Duodenal mucosa (tissue), 2 donors: Measurements from ENCODE around the gene SLITRK3.
A peak's percentile ranks its signal among the peaks of the same experiment; 100 is the strongest.

ENCODE experiments used
- H3K27ac ChIP-seq: one replicate; pipeline ENCODE4 v1.7.0; 2013; ENCODE audit warnings: low read depth, low read length
- H3K27me3 ChIP-seq, 2 donors: one replicate each; pipeline ENCODE4 v1.7.0; 2013; ENCODE audit warnings: low read length in 2 of 2, control low read depth in 1 of 2; ENCODE audit not compliant: insufficient read depth in 2 of 2, control insufficient read depth in 1 of 2
- H3K36me3 ChIP-seq, 2 donors: one replicate each; pipeline ENCODE4 v1.7.0; 2013; ENCODE audit warnings: low read length in 2 of 2, control low read depth in 1 of 2; ENCODE audit not compliant: insufficient read depth in 2 of 2, control insufficient read depth in 1 of 2
- H3K4me1 ChIP-seq, 2 donors: one replicate each; pipeline ENCODE4 v1.7.0; 2013; ENCODE audit warnings: low read length in 2 of 2, control low read depth in 1 of 2; ENCODE audit not compliant: insufficient read depth in 2 of 2, control insufficient read depth in 1 of 2
- H3K4me3 ChIP-seq, 2 donors: one replicate each; pipeline ENCODE4 v1.7.0; 2013; ENCODE audit warnings: low read length in 2 of 2, low read depth in 1 of 2
- H3K9ac ChIP-seq, 2 donors: one replicate each; pipeline ENCODE4 v1.7.0; 2013; ENCODE audit warnings: low read length in 2 of 2, low read depth in 1 of 2
- H3K9me3 ChIP-seq, 2 donors: one replicate each; pipeline ENCODE4 v1.7.0; 2013; ENCODE audit warnings: low read length in 2 of 2, control low read depth in 1 of 2; ENCODE audit not compliant: control insufficient read depth in 1 of 2

The SLITRK3 gene

DNA sequence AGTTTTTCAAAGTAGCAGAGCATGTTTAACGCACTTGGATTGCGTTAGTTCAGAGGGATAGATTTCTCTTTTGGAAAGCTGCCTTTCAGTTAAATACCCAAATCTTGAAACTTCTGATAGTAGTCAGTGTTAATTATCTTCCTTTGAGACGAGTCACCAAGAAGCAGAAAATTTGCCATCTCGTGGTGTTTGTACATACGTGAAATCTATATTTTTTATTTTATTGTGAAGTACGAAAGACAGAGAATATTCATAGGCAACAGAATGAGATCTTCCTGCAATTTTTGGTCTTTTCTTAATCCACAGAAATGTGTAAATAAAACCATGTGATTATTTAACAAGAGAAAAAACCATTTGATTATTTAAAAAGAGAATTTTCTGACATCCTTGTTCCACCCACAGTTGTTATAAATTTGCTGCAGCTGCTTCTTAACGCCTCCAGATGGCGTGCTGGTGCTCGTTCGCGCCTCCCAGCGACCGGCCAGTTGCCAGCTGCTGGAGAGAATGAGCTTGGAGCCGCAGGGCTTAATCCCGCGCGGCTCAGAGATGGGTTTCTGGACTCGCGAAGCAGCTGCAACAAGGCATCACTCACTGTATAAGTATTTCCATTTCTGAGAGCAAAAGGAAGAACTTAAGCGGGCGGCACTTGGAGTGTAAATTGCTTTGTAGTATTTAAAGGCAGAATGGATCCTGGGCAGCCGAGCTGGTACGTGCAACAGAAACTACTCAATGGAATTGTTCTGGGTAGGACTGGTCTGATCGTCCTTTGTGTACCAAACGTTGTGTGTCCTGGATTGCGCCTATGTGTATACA lies 10.5 kb upstream of the SLITRK3 start:
- Histone ChIP-seq H3K4me3 (peak overlapping the region; percentile 63 to 64), H3K27ac (no peak overlapping the region), H3K9ac (peak overlapping the region in 1 of 2 donors; percentile 21)

DNA sequence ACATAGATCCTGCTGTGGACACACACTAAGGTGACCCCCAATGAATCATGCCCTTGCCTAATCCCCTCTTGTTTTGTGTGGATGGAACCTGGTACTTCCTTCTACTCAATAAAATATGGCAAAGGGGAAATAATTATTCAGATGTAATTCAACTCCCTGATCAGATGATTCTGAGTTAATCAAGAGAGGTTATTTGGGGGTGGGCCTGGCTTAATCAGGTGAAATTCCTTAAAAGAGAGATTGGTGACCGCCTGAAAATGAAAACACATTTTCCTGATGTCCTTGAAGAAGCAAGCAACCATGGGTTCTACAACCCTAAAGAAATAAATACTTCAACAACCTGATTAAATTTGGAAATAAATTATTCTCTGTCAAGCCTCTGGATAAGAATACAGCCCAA lies 8.3 kb upstream of the SLITRK3 start:
- Histone ChIP-seq H3K9me3 (no peaks in the 10 kb centered on the region), H3K4me1 (no peaks in the 10 kb centered on the region), H3K9ac (no peak overlapping the region), H3K27me3 (peaks cover 0 to 10% of the 10 kb centered on the region in 2 donors), H3K4me3 (no peak overlapping the region), H3K27ac (no peak overlapping the region), H3K36me3 (no peaks in the 10 kb centered on the region)

More for the DNA sequence above, 10.5 kb upstream of the SLITRK3 start:
- H3K9me3 ChIP-seq: no peaks in the 10 kb centered on the region
- peaks cover 0 to 10% of the 10 kb centered on the region in 2 donors for H3K27me3 ChIP-seq
- no peaks in the 10 kb centered on the region for H3K4me1 ChIP-seq
- H3K36me3 ChIP-seq: no peaks in the 10 kb centered on the region

DNA sequence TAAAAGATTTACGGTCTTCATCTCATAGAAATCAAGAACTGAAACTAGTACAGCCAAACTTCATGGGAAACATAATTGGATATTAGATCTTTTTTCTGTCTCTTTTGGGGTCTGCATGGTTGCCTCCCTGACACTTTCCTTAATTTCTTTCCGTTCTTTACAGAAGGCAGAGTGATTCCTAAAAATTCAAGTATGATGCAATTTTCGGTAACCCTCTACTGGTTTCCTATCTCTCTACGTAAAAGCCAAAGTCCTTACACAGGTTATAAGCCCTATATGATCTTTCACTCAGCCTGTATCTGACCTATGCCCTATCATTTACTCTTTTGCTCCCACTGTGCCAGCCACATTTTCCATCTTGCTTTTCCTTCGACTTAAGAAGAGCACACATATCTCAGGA lies 6.8 kb upstream of the SLITRK3 start:
- H3K27me3 ChIP-seq: peaks cover 3 to 10% of the 10 kb centered on the region in 2 donors
- H3K9ac ChIP-seq: no peak overlapping the region
- H3K4me3 ChIP-seq: no peak overlapping the region
- no peaks in the 10 kb centered on the region for H3K9me3 ChIP-seq
- no peaks in the 10 kb centered on the region for H3K36me3 ChIP-seq
- H3K27ac ChIP-seq: no peak overlapping the region
- H3K4me1 ChIP-seq: no peaks in the 10 kb centered on the region

GRCh38 chr3:165201964-165202363 lies 5.8 kb upstream of the SLITRK3 start:
- Histone ChIP-seq H3K36me3 (no peaks in the 10 kb centered on the region), H3K9ac (no peak overlapping the region), H3K4me3 (no peak overlapping the region), H3K27me3 (peaks cover 12 to 19% of the 10 kb centered on the region in 2 donors), H3K27ac (no peak overlapping the region), H3K4me1 (peaks cover under 1 to 3% of the 10 kb centered on the region in 2 donors), H3K9me3 (no peaks in the 10 kb centered on the region)

- peak overlapping the region in 1 of 2 donors; percentile 46 for H3K4me3 ChIP-seq
- peaks cover 49 to 57% of the 10 kb centered on the region in 2 donors for H3K27me3 ChIP-seq
- no peaks in the 10 kb centered on the region for H3K36me3 ChIP-seq
- no peak overlapping the region for H3K9ac ChIP-seq
- no peaks in the 10 kb centered on the region for H3K9me3 ChIP-seq
- H3K4me1 ChIP-seq: peaks cover 20 to 27% of the 10 kb centered on the region in 2 donors
- H3K27ac ChIP-seq: no peak overlapping the region
Measured at GRCh38 chr3:165197481-165197800, 1.3 kb upstream of the SLITRK3 start.

DNA sequence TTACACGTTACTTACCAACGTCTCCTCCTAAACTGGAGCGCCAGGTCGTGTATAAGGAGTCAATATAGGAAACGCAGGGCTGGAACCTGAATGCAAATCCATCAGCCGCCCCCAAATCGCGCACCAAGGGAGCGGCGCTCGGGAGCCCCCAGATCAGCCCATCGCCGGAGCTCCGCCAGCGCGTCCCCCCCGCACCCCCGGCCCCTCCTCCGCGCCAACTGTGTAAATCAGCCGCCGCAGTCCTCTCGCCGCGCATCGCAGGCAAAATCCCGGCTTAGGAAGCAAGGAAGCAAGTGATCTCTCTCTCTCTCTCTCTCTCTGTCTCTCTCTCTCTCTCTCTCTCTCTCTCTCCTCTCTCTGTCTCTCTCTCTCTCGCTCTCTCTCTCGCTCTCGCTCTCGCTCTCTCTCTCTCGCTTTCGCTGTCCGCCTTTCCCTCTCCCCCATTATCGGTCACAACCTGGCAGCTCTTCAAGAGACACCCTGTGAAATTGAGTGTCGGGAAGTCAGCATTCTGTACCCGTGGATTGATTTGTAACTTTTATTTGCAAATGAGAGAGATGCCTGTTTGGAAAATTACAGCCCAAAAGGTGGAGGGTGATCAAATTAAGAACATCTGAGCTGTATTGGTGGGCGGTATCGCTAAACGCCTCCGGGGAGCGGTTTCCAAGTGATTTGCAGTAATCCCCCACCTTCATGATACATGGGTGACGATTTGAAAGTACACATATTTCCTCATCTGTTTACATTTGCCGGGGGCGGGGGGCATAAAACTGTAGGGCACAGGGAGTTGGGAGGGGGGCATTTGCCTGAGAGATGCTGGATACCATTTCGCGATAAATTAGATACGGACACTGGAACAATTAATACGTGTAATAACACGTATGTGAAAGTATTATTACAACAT lies 645 bp upstream of the SLITRK3 start:
- no peak overlapping the region for H3K27ac ChIP-seq
- no peaks in the 10 kb centered on the region for H3K9me3 ChIP-seq
- no peak overlapping the region for H3K9ac ChIP-seq
- peak overlapping the region; percentile 26 to 46 for H3K4me3 ChIP-seq
- H3K27me3 ChIP-seq: peaks cover 50 to 62% of the 10 kb centered on the region in 2 donors
- peaks cover 20 to 27% of the 10 kb centered on the region in 2 donors for H3K4me1 ChIP-seq
- no peaks in the 10 kb centered on the region for H3K36me3 ChIP-seq

- Histone ChIP-seq H3K9ac (no peak overlapping the region), H3K27me3 (peaks cover 58 to 70% of the 10 kb centered on the region in 2 donors), H3K4me3 (peak overlapping the region; percentile 64 to 68), H3K27ac (no peak overlapping the region), H3K36me3 (no peaks in the 10 kb centered on the region), H3K9me3 (no peaks in the 10 kb centered on the region), H3K4me1 (peaks cover 20 to 27% of the 10 kb centered on the region in 2 donors)
Measured at GRCh38 chr3:165195241-165195639, 944 bp downstream of the SLITRK3 start.

GRCh38 chr3:165194511-165195240 lies 1.5 kb downstream of the SLITRK3 start:
- Histone ChIP-seq H3K36me3 (no peaks in the 10 kb centered on the region), H3K4me1 (peaks cover 20 to 27% of the 10 kb centered on the region in 2 donors), H3K27me3 (peaks cover 58 to 70% of the 10 kb centered on the region in 2 donors), H3K4me3 (peak overlapping the region; percentile 64 to 68), H3K27ac (no peak overlapping the region), H3K9me3 (no peaks in the 10 kb centered on the region), H3K9ac (no peak overlapping the region)

DNA sequence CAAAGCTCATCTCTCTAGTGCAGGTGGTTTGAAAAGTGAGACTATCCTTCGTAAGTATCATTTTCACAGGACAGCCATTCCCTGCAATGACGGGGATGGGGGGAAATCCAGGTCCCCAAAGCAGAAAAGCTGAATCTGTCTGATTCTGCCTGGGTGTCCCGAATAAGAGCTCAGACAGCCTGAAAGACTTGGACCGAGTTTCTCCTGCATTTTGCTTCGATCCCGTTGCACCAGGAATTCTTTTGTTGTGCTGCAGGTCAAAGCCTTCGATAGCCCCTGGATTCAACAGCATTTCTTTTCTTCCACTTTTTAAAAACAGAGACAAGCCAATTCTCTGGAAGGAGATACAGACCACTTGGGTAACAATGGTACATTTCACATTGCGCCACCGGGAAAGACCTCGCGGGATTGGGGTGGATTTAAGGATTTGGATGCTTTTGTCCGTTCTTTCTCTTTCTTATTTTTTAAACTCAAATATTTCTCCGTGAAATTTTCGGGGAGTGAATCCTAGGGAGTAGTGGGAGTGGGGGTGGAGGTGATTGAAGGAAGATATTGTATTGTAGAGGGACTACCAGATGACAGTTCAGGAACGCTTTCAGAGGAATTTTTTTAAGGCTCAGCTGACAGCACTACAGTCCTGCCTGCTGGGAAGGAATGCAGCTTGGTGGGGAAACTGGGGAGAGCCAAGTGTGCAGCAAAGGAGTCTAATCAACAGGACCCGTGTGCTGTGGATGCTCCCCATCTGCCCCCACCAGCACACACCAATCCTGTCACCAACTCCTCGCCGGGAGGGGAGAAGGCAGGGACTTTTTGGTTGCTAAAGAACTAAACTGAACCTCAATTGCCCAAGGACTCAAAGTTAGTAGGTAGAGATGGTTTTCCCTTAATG lies 2.6 kb downstream of the SLITRK3 start:
- H3K4me1 ChIP-seq: peaks cover 20 to 27% of the 10 kb centered on the region in 2 donors
- no peak overlapping the region for H3K9ac ChIP-seq
- H3K27ac ChIP-seq: no peak overlapping the region
- peaks cover 55 to 70% of the 10 kb centered on the region in 2 donors for H3K27me3 ChIP-seq
- no peak overlapping the region for H3K4me3 ChIP-seq
- no peaks in the 10 kb centered on the region for H3K9me3 ChIP-seq
- H3K36me3 ChIP-seq: no peaks in the 10 kb centered on the region
